Keratinocyte (primary cell): ENCODE data around the gene CDC25C.

ENCODE experiments used
- CTCF ChIP-seq, 3 experiments: IDR thresholded peaks in 1 of 3; conservative IDR thresholded peaks in 1 of 3; optimal IDR thresholded peaks in 1 of 3; 2 replicates in 2 of 3; 3 replicates in 1 of 3; pipeline versions ENCODE3 to v1.5.1; 2011; ENCODE audit warnings: low read length in 3 of 3, mild to moderate bottlenecking in 3 of 3, moderate library complexity in 2 of 3, control low read depth in 1 of 3, inconsistent platforms in 1 of 3; ENCODE audit not compliant: insufficient read depth in 2 of 3; ENCODE audit errors: extremely low read depth in 1 of 3
- EZH2 ChIP-seq: IDR thresholded peaks from one replicate; pipeline ENCODE4 v1.6.1; 2012; ENCODE audit warnings: inconsistent platforms, mild to moderate bottlenecking, low read length, moderate library complexity

- TF ChIP-seq CTCF (optimal IDR thresholded peaks at IDR 0.05 in 1 of 3, IDR thresholded peaks at IDR 0.05 in 1 of 3, conservative IDR thresholded peaks at IDR 0.05 in 1 of 3; ENCODE audit: extremely low read depth in 1 of 3, insufficient read depth in 2 of 3, low read length in 3 of 3) (no peak), EZH2 (no peak)
Measured at GRCh38 chr5:138315751-138316278, 15.8 kb downstream of the CDC25C start.
